HG03139 (cell line): Measurements from ENCODE around the gene MAP2K5.

Experiments used
- ATAC-seq: cut with Tn5 transposase; IDR thresholded peaks from one replicate; pipeline ENCODE4 v1.9.1; 2021; ENCODE audit not compliant: unreplicated experiment

Gene MAP2K5

GRCh38 chr15:67746450-67746849, 203.9 kb downstream of the MAP2K5 start:
- ATAC-seq = no peak

- ATAC-seq = no peak
Measured at GRCh38 chr15:67747921-67748320, 205.4 kb downstream of the MAP2K5 start.

- ATAC-seq = no peak
Measured at GRCh38 chr15:67750371-67750770, 207.9 kb downstream of the MAP2K5 start.

- no peak for ATAC-seq
Measured at GRCh38 chr15:67753891-67754290, 211.4 kb downstream of the MAP2K5 start.

- ATAC-seq = no peak
Measured at GRCh38 chr15:67755264-67755663, 212.8 kb downstream of the MAP2K5 start.

- no peak for ATAC-seq
Measured at GRCh38 chr15:67755936-67756335, 213.4 kb downstream of the MAP2K5 start.

- ATAC-seq = no peak
Measured at GRCh38 chr15:67758619-67759300, 216.3 kb downstream of the MAP2K5 start.

- no peak for ATAC-seq
Measured at GRCh38 chr15:67760901-67761300, 218.4 kb downstream of the MAP2K5 start.

- ATAC-seq = no peak
Measured at GRCh38 chr15:67761343-67761742, 218.8 kb downstream of the MAP2K5 start.

GRCh38 chr15:67762610-67763368, 220.3 kb downstream of the MAP2K5 start:
- peak; percentile 67 for ATAC-seq

- ATAC-seq = no peak
Measured at GRCh38 chr15:67765701-67766100, 223.2 kb downstream of the MAP2K5 start.

- ATAC-seq = no peak
Measured at GRCh38 chr15:67766968-67767367, 224.5 kb downstream of the MAP2K5 start.

GRCh38 chr15:67768313-67768977, 225.9 kb downstream of the MAP2K5 start:
- no peak for ATAC-seq

GRCh38 chr15:67769497-67770357, 227.2 kb downstream of the MAP2K5 start:
- no peak for ATAC-seq

- no peak for ATAC-seq
Measured at GRCh38 chr15:67770358-67770628, 227.8 kb downstream of the MAP2K5 start.

GRCh38 chr15:67771189-67771800, 228.8 kb downstream of the MAP2K5 start:
- ATAC-seq = no peak

- no peak for ATAC-seq
Measured at GRCh38 chr15:67774626-67775025, 232.1 kb downstream of the MAP2K5 start.

- ATAC-seq = no peak
Measured at GRCh38 chr15:67775250-67775649, 232.7 kb downstream of the MAP2K5 start.

GRCh38 chr15:67775998-67776397, 233.5 kb downstream of the MAP2K5 start:
- ATAC-seq = no peak

GRCh38 chr15:67776600-67776999, 234.1 kb downstream of the MAP2K5 start:
- ATAC-seq = no peak

- ATAC-seq = no peak
Measured at GRCh38 chr15:67777071-67777470, 234.6 kb downstream of the MAP2K5 start.
